ENCODE data around the gene TTLL9. TPM values are rescaled to one million over a fixed set of nuclear protein-coding genes. Genes with fewer than 3 reads are reported as not detected.

TTLL9 gene
- total RNA-seq, 4 donors from 2014 or later = 0.09 to 0.38 TPM; not detected in 2

DNA sequence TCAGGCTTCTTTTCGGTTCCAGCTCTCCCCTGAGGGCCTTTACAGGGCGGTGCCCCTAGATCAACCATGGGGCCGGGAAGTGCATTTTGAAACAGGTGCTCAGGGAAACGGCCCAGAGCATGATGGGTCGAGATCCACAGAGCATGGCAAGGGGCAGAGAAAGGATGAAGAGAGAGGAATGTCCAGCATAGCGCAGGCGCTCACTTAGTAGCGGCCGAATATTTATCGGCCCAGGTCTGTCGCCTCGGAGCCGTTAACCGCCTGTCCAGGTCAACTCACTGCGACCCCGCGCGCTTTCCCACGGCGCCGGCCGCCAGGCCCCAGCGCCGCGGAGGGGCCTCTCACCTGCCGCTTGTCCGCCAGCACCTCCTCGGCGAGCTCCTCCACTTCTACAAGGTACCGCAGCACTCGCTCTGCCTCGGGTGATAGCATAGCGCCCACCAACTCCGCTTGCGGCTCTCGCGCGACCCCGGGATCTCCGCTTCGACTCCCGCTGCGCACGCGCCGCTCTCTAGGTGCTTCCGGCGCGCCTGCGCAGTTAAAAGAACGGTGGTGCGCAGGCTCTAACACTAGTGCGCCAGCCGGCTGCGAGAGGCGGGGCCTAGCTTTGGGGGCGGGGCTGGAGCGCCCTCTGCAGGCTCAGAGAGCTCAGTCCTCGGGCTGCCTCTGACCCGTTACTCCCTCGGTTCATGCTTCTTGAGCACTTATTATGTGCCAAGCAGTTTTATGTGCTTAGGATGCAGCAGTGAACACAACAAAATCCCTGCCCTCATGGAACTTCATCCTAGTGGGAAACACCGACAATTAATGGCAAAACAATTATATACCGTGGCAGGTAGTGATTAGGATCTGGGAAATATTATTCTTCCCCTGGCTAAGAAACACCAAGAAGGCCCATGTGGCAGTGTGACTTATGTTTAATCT, 81.4 kb downstream of the TTLL9 start, which contains the start of gene PDRG1:
Gene PDRG1, minus strand, starts transcription at position 517 of the 924 bp plus-strand sequence. Its CDS starts 85 bp downstream, at position 432.
- peak in 3 of 4 donors; percentile 48 to 63 (median 62) for TF ChIP-seq POLR2A (IDR thresholded peaks at IDR 0.05)
- TF ChIP-seq CTCF (IDR thresholded peaks at IDR 0.05) = peak; percentile 90 to 100 (median 96)
- Histone ChIP-seq H3K9me3 (peaks cover 0 to 5% (median 0%) of the 10 kb centered on the region in 3 donors), H3K4me1 (peaks cover 12 to 24% (median 13%) of the 10 kb centered on the region in 3 donors), H3K27ac (peak within 1 kb of the TSS; percentile 81 to 89 (median 84)), H3K4me3 (peak within 1 kb of the TSS; percentile 75 to 98 (median 92)), H3K36me3 (peaks cover 9 to 36% (median 16%) of the 10 kb centered on the region in 3 donors), H3K27me3 (peaks cover 0 to 18% (median 0%) of the 10 kb centered on the region in 4 donors)
- intact Hi-C loops (cut with DNase I) = loop anchor here (5.0 kb wide), 1 partner anchor 99 kb away; no protein-coding TSS in a partner anchor
- WGBS, 2 donors = 0 to 6% methylated on average over 4 to 16 of the region's 63 CpGs
- DNase-seq = peak; percentile 80

GRCh38 chr20:31953556-31954148, 83.2 kb downstream of the TTLL9 start:
- Histone ChIP-seq H3K4me1 (peaks cover 12 to 24% (median 13%) of the 10 kb centered on the region in 3 donors), H3K9me3 (no peaks in the 10 kb centered on the region), H3K36me3 (peaks cover 0 to 17% (median 0%) of the 10 kb centered on the region in 3 donors), H3K27me3 (peaks cover 0 to 34% (median 0%) of the 10 kb centered on the region in 4 donors), H3K4me3 (no peak overlapping the region), H3K27ac (no peak overlapping the region)
- 76 to 77% methylated on average over 3 to 6 of the region's 6 CpGs for WGBS, 2 donors
- intact Hi-C loops (cut with DNase I) = loop anchor here (5.0 kb wide), 1 partner anchor 101 kb away; no protein-coding TSS in a partner anchor
- no peak for DNase-seq
- TF ChIP-seq CTCF (IDR thresholded peaks at IDR 0.05) (no peak), POLR2A (IDR thresholded peaks at IDR 0.05) (no peak)

DNA sequence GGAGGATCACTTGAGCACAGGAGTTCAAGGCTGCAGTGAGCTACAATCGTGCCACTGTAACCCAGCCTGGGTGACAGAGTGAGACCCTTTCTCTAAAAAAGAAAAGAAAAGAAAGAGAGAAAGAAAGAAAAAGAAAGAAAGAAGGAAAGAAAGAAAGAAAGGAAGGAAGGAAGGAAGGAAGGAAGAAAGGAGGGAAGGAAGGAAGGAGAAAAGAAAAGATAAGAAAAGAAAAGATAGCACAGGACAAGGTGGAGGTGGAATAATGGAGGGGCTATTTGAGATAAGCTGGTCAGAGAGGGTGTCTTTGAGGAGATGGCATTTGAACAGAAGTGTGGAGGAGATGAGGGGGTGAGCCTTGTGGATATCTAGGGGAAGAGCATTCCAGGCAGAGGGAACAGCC, 84.1 kb downstream of the TTLL9 start:
- TF ChIP-seq POLR2A (IDR thresholded peaks at IDR 0.05) (no peak), CTCF (IDR thresholded peaks at IDR 0.05) (no peak)
- Histone ChIP-seq H3K27ac (no peak overlapping the region), H3K9me3 (no peaks in the 10 kb centered on the region), H3K36me3 (peaks cover 0 to 9% (median 0%) of the 10 kb centered on the region in 3 donors), H3K4me1 (peaks cover 12 to 20% (median 13%) of the 10 kb centered on the region in 3 donors), H3K4me3 (no peak overlapping the region), H3K27me3 (peaks cover 0 to 39% (median 0%) of the 10 kb centered on the region in 4 donors)
- intact Hi-C loops (cut with DNase I) = loop anchor here (5.0 kb wide), 1 partner anchor 102 kb away; no protein-coding TSS in a partner anchor
- WGBS, 2 donors = 48 to 60% methylated on average over 1 of the region's 1 CpG
- no peak for DNase-seq

GRCh38 chr20:31956556-31957526, 86.4 kb downstream of the TTLL9 start:
- intact Hi-C loops (cut with DNase I) = no loop called here
- H3K9me3 ChIP-seq = no peaks in the 10 kb centered on the region

More at GRCh38 chr20:31956556-31957526, 86.4 kb downstream of the TTLL9 start:
- Histone ChIP-seq H3K4me1 (no peaks in the 10 kb centered on the region), H3K36me3 (no peaks in the 10 kb centered on the region), H3K27me3 (peaks cover 0 to 55% (median 0%) of the 10 kb centered on the region in 4 donors), H3K4me3 (no peak overlapping the region), H3K27ac (no peak overlapping the region)
- 39 to 43% methylated on average over 6 to 7 of the region's 11 CpGs for WGBS, 2 donors
- no peak for DNase-seq
- TF ChIP-seq CTCF (IDR thresholded peaks at IDR 0.05) = no peak
- TF ChIP-seq POLR2A (IDR thresholded peaks at IDR 0.05) = no peak

All from esophagus squamous epithelium (tissue), 5 donors.